AG04450 (cell line): ENCODE measurements around the gene GRK2. TPM values are rescaled to one million over a fixed set of nuclear protein-coding genes. Genes with fewer than 3 reads are reported as not detected.
A peak's percentile ranks its signal among the peaks of the same experiment; 100 is the strongest.

Source experiments
- CTCF ChIA-PET: fragments of 300-600, 350-600 bp; formaldehyde crosslinking; extraction: SDS; loops from one replicate; lab custom pipeline; 2022; ENCODE audit warnings: antibody characterized with exemption, inconsistent platforms; lab: Charles Lee
- POLR2A ChIA-PET: fragments of 350-600 bp; formaldehyde crosslinking; extraction: SDS; loops from one replicate; lab custom pipeline; 2021; ENCODE audit warnings: antibody characterized with exemption, inconsistent platforms; lab: Yijun Ruan, JAX
- DNase-seq: peaks from one replicate; pipeline ENCODE4 v3.0.0-alpha.2; 2011; ENCODE audit warnings: low read depth, low spot score
- H3K27ac ChIP-seq: one replicate; pipeline ENCODE4 v1.5.1; 2012; ENCODE audit warnings: low read depth, low read length, control low read depth
- H3K27me3 ChIP-seq: one replicate; pipeline ENCODE4 v1.6.0; 2012; ENCODE audit warnings: low read length; ENCODE audit not compliant: control insufficient read depth, insufficient read depth
- H3K4me3 ChIP-seq: 2 replicates; pipeline ENCODE4 v1.5.1; 2011; ENCODE audit warnings: mild to moderate bottlenecking, low read depth, low read length, control low read depth
- H3K9me3 ChIP-seq: 2 replicates; pipeline ENCODE4 v1.5.1; 2012; ENCODE audit warnings: low read length; ENCODE audit not compliant: control insufficient read depth, insufficient read depth
- CTCF ChIP-seq: IDR thresholded peaks from 2 replicates; pipeline ENCODE4 v1.5.1; 2011; ENCODE audit warnings: low read depth, low read length, control low read depth, inconsistent platforms
- polyA plus RNA-seq: library from polyadenylated mRNA; depleted of rRNA; stranded (reverse); fragments of >200 nt; gene quantifications from 2 replicates; pipeline ENCODE4 v1.2.3, GENCODE V29; 2011

Gene GRK2
- polyA plus RNA-seq, 1 experiment, result 17.3 TPM

GRCh38 chr11:67279589-67280340 is 13.5 kb downstream of the GRK2 start:
- TF ChIP-seq CTCF, result no peak
- no peak for DNase-seq
- CTCF ChIA-PET, result interaction anchor here (1.0 to 1.4 kb wide), 2 partner anchors 13 to 72 kb away, joined by 3 to 6 read pairs; no protein-coding TSS in a partner anchor
- Histone ChIP-seq H3K27ac (no peak overlapping the region), H3K27me3 (no peaks in the 10 kb centered on the region), H3K9me3 (no peaks in the 10 kb centered on the region; the same call in 1 of the 2 replicates), H3K4me3 (no peak overlapping the region)
- POLR2A ChIA-PET, result no interaction called here

GRCh38 chr11:67280341-67280787 is 14.1 kb downstream of the GRK2 start:
- ChIA-PET CTCF (interaction anchor here (1.0 to 1.4 kb wide), 2 partner anchors 14 to 71 kb away, joined by 3 to 6 read pairs; no protein-coding TSS in a partner anchor), POLR2A (no interaction called here)
- H3K27ac ChIP-seq, result no peak overlapping the region
- no peak overlapping the region for H3K4me3 ChIP-seq
- no peak for TF ChIP-seq CTCF
- no peaks in the 10 kb centered on the region for H3K27me3 ChIP-seq
- H3K9me3 ChIP-seq, result no peaks in the 10 kb centered on the region; the same call in 1 of the 2 replicates
- no peak for DNase-seq

DNA sequence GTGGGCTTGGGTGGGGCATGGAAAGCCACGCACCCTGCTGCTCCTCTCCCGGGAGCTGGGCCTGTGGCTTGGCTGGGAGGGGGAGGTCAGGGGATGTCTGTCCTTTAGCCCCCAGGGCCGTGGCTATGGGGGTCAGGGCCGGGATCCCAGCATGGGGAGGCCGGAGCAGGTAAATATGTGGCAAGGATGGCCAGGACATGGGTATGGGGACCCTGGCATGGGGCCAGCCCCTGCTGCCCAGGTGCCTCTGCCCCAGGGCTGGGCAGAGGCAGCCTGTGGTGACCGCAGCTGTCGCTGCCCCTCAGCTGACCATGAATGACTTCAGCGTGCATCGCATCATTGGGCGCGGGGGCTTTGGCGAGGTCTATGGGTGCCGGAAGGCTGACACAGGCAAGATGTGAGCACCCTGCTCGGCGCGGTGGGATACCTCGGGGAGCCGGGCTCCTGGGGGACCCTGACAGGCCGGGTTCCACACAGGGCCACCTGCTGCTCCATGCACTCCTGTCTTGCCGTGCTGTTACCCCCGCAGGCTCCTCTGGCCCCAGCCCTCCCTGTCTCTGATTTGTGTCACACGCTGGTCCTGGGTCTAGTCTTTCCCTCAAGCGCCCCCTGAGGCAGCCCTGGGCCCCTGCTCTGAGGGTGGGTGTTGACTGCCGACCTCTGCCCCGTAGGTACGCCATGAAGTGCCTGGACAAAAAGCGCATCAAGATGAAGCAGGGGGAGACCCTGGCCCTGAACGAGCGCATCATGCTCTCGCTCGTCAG is 14.7 kb downstream of the GRK2 start:
- Histone ChIP-seq H3K4me3 (no peak overlapping the region), H3K9me3 (no peaks in the 10 kb centered on the region; the same call in 1 of the 2 replicates), H3K27me3 (no peaks in the 10 kb centered on the region), H3K27ac (peak overlapping the region; percentile 21)
- no peak for DNase-seq
- TF ChIP-seq CTCF, result no peak
- ChIA-PET CTCF (interaction anchor here (1.4 kb wide), 1 partner anchor 14 kb away, joined by 6 read pairs; no protein-coding TSS in a partner anchor), POLR2A (no interaction called here)

DNA sequence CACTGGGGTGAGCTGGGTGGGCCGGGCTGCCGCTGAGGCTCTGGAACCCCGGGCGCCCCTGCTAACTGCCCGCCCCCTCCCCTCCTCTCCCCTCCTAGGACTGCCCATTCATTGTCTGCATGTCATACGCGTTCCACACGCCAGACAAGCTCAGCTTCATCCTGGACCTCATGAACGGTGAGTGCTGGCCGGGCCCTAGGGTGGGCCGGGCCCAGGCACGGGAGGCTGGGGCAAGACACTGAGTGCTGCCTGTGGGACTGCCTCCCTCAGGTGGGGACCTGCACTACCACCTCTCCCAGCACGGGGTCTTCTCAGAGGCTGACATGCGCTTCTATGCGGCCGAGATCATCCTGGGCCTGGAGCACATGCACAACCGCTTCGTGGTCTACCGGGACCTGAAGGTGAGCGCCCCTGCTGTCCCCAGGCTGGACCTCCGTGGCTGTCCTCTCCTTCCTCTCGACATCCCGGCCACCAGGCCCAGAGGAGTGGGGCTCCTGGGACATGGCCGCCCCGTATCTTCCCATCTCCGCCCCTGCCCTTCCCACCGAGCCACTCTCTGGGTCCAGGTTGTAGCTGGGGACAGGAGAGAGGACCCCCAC is 15.4 kb downstream of the GRK2 start:
- ChIA-PET CTCF (no interaction called here), POLR2A (no interaction called here)
- no peak overlapping the region for H3K27ac ChIP-seq
- no peak overlapping the region for H3K4me3 ChIP-seq
- H3K27me3 ChIP-seq, result no peaks in the 10 kb centered on the region
- no peaks in the 10 kb centered on the region; the same call in 1 of the 2 replicates for H3K9me3 ChIP-seq
- TF ChIP-seq CTCF, result no peak
- no peak for DNase-seq
